ENCODE results near the gene PRG2.
A peak's percentile ranks its signal among the peaks of the same experiment; 100 is the strongest.
"Not testable (repeated sequence)": the region's sequence is repeated elsewhere in the genome, so short reads cannot be mapped to it uniquely, and the experiment has no call there.

Gene PRG2

DNA sequence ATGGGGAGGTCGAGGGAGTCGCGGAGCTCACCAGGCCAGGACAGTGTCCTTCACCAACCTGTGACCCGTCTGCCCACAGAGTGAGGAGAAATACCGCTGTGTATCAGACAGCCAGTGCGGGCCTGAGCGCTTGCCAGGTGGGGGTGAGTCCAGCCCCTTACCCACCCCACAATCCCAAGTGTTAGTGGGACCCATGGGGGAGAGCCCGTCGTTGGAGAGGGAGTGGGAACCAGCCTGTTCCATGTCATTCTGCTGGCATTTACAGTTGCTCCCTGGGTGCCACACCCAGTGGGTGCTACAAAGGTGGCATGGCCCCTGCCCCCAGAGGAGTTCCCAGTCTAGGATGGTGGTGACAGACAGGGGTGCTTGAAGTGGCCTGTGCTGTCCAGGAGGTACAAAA, 43.1 kb downstream of the PRG2 start:
- DNase-seq (ENCODE audit: low read depth) = no peak

DNA sequence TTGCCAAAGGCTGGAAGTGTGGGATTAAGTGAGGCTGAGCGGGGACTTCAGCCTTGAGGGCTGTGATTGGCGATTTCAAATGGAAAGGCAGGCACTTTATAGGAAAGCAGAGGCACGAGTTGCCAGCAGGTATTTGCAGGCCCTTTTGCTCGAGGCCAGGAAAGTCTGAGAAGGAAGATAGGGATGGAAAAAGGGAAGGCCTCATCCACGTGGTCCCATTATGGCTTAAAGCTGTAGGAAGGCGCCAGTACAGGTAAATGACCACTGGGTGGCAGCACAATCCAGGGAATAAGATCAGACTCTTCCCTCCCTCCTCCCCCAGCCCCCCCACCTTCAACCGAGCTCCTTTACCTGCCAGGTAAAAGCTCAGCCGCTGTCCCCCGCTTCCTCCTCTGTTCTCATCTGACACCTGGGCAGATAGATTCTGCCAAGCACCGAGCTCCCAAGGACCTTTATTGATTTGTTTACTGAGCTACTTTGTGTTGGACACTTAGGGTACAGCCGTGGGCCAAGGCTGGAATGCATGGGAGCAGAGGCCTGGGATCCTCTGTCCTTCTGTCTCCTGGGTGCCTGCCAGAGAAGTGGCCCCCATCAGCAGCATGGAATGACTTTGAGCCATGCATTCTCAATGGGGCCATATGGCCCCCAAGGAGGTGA, 44.8 kb downstream of the PRG2 start:
- peak; percentile 38 for DNase-seq (ENCODE audit: low read depth)

DNA sequence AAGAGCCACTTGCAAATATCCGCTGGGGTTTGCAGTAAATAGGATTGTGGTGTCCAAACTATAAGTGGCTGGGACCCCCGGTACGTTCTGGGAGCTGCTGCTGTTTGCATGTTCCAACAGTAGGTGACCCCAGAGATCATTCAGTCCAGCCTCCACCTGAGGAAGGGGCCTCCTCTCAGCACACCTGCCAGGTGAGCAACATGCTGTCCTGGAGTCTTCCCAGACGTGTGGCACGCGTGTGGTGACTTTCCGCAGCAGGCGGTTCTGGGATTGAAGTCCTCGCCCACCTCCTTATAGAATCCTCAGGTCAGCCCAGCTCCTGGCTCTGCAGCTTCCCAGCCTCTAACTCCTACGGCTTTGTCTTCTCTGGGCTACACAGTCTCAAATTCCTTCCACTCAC, 45.6 kb downstream of the PRG2 start:
- DNase-seq (ENCODE audit: low read depth) = no peak

DNA sequence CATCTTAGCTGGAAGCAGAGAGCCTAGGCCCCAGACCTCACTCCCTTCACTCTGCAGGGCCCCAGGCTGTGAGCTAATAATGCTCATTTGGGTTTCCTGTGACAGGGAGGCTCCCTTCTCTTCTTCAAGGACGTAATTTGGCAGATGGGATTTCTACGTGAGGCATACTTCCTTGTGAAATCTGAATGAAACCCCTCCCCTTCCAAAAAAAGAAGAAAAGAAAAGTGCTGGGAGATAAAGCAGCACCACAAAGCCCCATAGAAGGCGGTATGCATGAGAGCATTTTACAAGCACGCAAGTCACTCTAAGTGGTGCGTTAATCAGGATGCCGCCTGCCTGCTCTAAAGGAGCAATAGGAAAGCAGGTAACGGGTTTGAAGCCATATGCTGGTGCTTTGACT, 46.6 kb downstream of the PRG2 start:
- no peak for DNase-seq (ENCODE audit: low read depth)

DNA sequence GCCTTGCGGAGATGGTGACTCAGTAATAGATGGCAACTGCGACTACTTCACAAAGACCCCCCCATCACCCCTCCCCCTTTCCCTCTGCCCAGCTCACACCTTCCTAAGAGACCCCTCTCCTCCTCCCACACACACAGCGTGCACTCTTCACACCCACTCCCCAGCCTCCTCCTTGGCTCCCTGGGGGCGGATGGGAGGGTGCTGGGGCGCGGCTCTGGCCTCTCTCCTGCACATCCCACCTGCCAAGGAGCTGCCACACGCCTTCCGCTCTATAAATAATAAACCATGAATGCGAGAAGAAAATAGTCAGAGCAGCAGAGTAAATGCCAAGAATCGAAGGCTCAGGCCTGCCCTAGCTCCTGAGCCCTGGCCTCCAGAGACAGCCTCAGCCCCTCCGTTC, 47.7 kb downstream of the PRG2 start:
- DNase-seq (ENCODE audit: low read depth) = no peak

DNA sequence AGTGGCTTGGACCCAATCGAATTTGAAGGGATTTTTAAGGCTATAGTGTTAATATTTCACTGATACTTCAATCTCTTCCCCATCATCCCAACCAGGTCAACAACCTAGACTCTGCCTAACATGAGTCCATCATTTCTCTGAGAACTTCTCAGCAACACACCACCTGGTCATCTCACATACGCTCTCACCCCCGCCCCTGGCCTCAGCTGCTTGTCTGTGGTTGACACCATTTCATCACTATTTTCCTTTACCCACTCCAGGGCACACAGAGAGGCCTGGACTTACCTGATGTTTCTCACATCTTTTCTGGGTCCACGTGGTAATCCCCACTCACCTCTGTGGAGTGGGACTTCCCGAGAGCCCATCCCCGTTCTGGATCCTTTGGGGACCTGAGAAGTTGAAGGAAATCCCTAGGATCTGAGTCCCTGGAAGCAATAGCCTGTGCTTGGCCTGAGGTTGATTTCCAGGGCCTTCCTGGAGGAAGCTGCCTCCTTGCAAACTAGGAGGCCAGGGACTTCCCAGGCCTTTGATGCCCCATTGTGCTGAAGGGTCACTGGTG, 49.1 kb downstream of the PRG2 start:
- no peak for DNase-seq (ENCODE audit: low read depth)

DNA sequence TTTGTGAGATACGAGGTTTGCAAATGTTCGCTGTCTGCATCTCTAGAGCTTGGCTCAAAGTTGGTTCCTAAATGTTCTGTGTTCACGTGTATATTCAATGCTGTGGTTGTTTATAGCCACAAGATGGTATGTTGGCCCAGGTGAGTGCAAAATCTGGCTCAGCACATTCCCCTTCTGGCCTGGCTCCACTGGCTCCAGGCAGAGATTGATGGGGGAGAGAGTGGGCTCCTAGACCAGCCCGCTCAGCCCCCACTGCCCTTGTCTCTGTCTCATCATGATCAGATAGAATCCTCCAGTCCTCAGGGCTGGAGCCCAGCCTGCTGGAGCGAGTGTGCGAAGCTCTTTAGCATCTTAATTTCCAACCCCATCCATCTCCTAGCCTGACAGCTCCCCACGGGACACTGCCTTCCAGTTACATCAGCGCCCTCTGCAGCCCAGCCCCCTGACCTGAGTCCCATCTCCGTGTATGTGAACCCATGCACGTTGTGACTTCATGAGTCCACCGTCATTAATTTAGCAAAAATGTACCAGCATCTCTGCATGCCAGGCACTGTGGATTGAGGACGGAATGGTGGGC, 50.3 kb downstream of the PRG2 start:
- DNase-seq (ENCODE audit: low read depth) = no peak

DNA sequence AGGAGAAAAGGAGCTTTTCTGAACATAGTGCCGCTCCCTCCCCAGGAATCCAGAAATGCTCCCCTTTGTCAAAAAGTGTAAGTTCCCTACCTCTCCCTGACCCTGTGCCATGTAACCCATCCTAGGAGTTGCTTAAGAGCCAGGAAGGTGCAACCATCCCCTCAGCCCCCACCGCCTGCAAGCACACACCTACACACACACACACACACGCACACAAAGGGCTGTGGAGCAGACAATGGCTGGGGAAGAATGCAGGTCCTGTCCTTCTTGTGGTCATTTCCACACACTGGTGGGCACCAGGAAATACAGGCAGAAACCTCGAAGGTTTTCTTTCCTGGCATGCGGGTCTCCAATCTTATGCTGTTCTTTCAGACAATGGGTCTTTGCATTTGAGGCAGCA, 51.1 kb downstream of the PRG2 start:
- no peak for DNase-seq (ENCODE audit: low read depth)

DNA sequence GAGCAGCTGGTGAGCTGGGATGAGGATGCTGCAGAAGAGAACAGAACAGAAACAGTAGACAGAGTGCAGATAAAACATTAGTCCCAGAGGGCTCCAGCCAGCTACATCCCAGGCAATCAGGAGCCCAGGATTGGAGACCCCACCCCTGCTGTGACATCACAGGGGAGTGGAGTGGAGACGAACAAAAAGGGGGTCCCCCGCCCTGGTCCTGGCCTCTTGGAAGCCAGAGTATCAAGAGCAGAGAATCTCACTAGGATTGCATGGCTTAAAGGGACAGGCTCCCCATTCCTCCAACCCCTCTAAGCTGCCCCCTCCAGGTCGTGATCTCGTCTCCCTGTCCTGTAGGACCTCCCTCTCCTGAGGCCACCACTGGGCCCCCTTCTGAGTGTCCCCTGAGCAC, 52.3 kb downstream of the PRG2 start, which contains the start of gene P2RX3:
Gene P2RX3, plus strand, starts transcription at position 211 of the 400 bp plus-strand sequence. CDS start 199 bp downstream, outside the sequence.
- DNase-seq (ENCODE audit: low read depth) = no peak

DNA sequence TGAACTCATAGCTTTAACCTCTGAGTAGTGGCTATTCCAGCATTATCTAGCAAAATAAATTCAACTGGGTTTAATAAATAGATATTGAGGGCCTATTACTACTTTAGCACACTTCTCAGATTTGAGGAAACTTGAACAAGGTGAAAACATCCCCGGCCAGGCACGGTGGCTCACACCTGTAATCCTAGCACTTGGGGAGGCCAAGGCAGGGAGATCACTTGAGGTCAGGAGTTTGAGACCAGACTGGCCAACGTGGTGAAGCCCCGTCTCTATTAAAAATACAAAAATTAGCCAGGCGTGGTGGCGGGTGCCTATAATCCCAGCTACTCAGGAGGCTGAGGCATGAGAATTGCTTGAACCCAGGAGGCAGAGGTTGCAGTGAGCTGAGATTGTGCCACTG, 53.6 kb downstream of the PRG2 start:
- DNase-seq (ENCODE audit: low read depth) = not testable (repeated sequence)
